GM12892 (cell line): ENCODE data around the gene ACOX2.

Experiments
- POLR2A ChIP-seq: IDR thresholded peaks from 2 replicates; pipeline ENCODE4 v1.6.1; 2011; ENCODE audit warnings: low read depth, low read length, control low read depth
- POLR2AphosphoS5 ChIP-seq: IDR thresholded peaks from 2 replicates; pipeline ENCODE4 v1.6.1; 2011; ENCODE audit warnings: low read depth, low read length, control low read depth

GRCh38 chr3:58531956-58532355, 5.0 kb downstream of the ACOX2 start:
- no peak for TF ChIP-seq POLR2A
- TF ChIP-seq POLR2AphosphoS5, result no peak
